Nephron progenitor cell (in vitro differentiated cells): ENCODE data around the gene KLHL33.
A peak's percentile ranks its signal among the peaks of the same experiment; 100 is the strongest.

Experiments
- DNase-seq: peaks from one replicate; pipeline ENCODE4 v3.0.0; 2021
- H3K27ac Mint-ChIP-seq: 2 replicates; pipeline ENCODE4 v1.8.0; 2021; ENCODE audit warnings: mild to moderate bottlenecking, moderate library complexity, mixed read lengths
- H3K27me3 Mint-ChIP-seq: 2 replicates; pipeline ENCODE4 v1.8.0; 2021; ENCODE audit warnings: mild to moderate bottlenecking, low read depth, mixed read lengths; ENCODE audit not compliant: poor library complexity
- H3K36me3 Mint-ChIP-seq: 2 replicates; pipeline ENCODE4 v1.8.0; 2021; ENCODE audit warnings: low read depth, mixed read lengths
- H3K4me1 Mint-ChIP-seq: 2 replicates; pipeline ENCODE4 v1.8.0; 2021; ENCODE audit warnings: mixed read lengths
- H3K4me3 Mint-ChIP-seq: 2 replicates; pipeline ENCODE4 v1.8.0; 2021; ENCODE audit warnings: mild to moderate bottlenecking, moderate library complexity, mixed read lengths
- H3K9me3 Mint-ChIP-seq: 2 replicates; pipeline ENCODE4 v1.8.0; 2021; ENCODE audit warnings: mild to moderate bottlenecking, moderate library complexity, mixed read lengths
- TF ChIP-seq, protein P1 (sequence below): fragments of 200-600 bp; sonication (generic); IDR thresholded peaks from 2 replicates; pipeline ENCODE4 v1.5.0; 2021; ENCODE audit warnings: antibody characterized with exemption

The KLHL33 gene

DNA sequence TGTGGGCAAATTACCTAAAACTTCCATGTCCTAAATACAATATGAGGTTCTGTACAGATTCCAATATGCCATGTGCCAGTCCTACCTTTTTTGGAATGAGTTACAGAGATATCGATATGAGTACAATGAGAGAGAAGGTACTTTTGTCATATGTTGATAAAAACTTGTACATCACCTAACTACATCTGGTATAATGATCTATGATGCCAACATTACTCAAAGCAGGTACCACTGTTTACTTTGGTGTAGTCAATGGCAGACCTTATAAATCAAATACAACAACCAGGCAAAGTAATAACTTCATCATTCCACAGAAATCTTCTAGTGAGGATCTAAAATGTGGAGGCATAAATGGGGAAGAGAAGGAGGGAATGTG lies 35.4 kb downstream of the KLHL33 start:
- DNase-seq = no peak
- Mint-ChIP-seq H3K36me3 (peaks cover 58% of the 10 kb centered on the region), H3K27me3 (no peaks in the 10 kb centered on the region), H3K9me3 (no peaks in the 10 kb centered on the region), H3K4me1 (no peaks in the 10 kb centered on the region), H3K27ac (peak overlapping the region; percentile 12), H3K4me3 (no peak overlapping the region)
- TF ChIP-seq, protein P1, sequence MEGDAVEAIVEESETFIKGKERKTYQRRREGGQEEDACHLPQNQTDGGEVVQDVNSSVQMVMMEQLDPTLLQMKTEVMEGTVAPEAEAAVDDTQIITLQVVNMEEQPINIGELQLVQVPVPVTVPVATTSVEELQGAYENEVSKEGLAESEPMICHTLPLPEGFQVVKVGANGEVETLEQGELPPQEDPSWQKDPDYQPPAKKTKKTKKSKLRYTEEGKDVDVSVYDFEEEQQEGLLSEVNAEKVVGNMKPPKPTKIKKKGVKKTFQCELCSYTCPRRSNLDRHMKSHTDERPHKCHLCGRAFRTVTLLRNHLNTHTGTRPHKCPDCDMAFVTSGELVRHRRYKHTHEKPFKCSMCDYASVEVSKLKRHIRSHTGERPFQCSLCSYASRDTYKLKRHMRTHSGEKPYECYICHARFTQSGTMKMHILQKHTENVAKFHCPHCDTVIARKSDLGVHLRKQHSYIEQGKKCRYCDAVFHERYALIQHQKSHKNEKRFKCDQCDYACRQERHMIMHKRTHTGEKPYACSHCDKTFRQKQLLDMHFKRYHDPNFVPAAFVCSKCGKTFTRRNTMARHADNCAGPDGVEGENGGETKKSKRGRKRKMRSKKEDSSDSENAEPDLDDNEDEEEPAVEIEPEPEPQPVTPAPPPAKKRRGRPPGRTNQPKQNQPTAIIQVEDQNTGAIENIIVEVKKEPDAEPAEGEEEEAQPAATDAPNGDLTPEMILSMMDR = no peak

DNA sequence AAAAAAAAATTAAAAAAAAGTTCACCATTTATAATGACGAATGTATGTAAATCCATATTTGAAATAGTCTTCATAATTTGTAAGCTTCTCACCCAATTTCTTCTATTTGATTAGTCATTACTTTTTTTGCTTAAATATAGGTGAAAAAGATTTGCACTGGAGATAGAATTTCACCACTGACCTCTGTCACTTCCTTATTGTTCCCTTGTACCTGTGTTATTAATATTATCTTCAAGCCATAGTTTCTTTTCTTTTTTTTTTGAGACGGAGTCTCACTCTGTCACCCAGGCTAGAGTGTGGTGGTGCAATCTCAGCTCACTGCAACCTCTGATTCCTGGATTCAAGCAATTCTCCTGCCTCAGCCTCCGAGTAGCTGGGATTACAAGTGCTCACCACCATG lies 38.5 kb downstream of the KLHL33 start:
- H3K4me1 Mint-ChIP-seq = no peaks in the 10 kb centered on the region
- H3K27me3 Mint-ChIP-seq = no peaks in the 10 kb centered on the region
- no peak overlapping the region for H3K27ac Mint-ChIP-seq
- TF ChIP-seq, protein P1 = no peak
- DNase-seq = no peak
- H3K36me3 Mint-ChIP-seq = peaks cover 49% of the 10 kb centered on the region
- no peak overlapping the region for H3K4me3 Mint-ChIP-seq
- H3K9me3 Mint-ChIP-seq = no peaks in the 10 kb centered on the region

DNA sequence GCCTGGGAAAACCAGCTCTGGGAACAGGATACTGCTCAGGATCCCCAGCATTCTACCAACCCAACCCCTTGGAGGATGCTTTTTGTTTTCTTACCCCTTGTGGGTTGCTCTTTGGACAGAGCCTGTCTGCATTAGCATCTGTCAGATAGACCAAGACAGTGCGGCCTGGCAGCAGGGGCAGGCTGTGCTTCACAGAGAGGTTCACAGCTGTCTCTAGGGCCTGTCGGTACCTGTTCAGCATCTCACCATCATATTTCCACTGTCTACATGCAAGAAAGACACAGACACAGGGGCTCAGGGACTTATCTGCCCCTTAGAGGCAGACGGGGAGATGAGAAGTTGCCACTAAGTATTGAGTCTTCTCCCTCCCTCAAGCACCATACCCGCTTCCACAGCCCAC lies 44.5 kb downstream of the KLHL33 start:
- Mint-ChIP-seq H3K4me1 (no peaks in the 10 kb centered on the region), H3K27ac (no peak overlapping the region)

DNA sequence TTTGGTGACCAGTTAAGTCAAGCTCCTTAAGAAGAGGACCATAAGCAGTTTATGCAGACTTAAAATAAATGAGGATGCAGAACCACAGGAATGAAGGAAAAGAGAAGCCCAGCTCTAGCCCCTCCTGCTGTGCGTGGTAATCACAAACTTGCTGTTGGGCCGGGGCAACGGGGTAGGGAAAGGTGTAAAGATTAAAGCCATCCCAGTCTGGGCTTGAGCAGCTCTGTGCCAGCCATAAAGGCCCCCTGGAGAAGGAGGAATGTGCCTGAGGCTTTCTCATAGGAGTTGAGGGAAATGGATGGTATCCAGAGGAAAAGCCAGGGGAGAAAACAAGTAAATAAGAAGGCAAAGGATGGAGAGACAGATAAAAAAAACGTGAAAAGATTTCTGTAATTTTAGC lies 47.8 kb downstream of the KLHL33 start:
- no peak for DNase-seq
- TF ChIP-seq, protein P1 = no peak
- peaks cover 44% of the 10 kb centered on the region for H3K36me3 Mint-ChIP-seq
- peak overlapping the region; percentile 56 for H3K27ac Mint-ChIP-seq
- no peaks in the 10 kb centered on the region for H3K27me3 Mint-ChIP-seq
- no peaks in the 10 kb centered on the region for H3K4me1 Mint-ChIP-seq
- H3K9me3 Mint-ChIP-seq = no peaks in the 10 kb centered on the region
- no peak overlapping the region for H3K4me3 Mint-ChIP-seq

More for the DNA sequence above, 44.5 kb downstream of the KLHL33 start:
- H3K4me3 Mint-ChIP-seq = no peak overlapping the region
- no peaks in the 10 kb centered on the region for H3K9me3 Mint-ChIP-seq
- DNase-seq = no peak
- no peaks in the 10 kb centered on the region for H3K27me3 Mint-ChIP-seq
- TF ChIP-seq, protein P1 = no peak
- H3K36me3 Mint-ChIP-seq = peaks cover 54% of the 10 kb centered on the region

DNA sequence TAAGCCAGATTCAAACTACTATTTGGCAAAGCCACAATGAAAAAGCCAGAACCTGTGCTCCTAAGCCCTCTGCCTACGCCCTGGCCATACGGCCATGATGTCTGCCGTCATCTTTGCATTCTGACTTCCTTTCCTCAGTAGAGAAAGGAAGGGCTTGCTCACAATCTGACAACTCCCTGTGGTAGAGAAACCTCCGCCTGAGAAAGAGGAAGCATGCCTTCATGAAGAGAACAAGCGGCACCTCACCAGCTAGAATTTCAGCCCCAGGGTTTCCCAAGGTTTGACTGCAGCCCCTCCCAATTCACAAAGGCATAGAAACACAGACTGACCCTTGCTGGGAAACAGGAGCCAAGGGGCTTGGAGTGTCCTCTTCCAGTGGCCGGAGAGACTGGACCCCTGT lies 48.4 kb downstream of the KLHL33 start:
- no peak overlapping the region for H3K27ac Mint-ChIP-seq
- H3K9me3 Mint-ChIP-seq = no peaks in the 10 kb centered on the region
- TF ChIP-seq, protein P1 = no peak
- no peaks in the 10 kb centered on the region for H3K4me1 Mint-ChIP-seq
- H3K36me3 Mint-ChIP-seq = peaks cover 41% of the 10 kb centered on the region
- no peak overlapping the region for H3K4me3 Mint-ChIP-seq
- no peaks in the 10 kb centered on the region for H3K27me3 Mint-ChIP-seq
- DNase-seq = no peak

DNA sequence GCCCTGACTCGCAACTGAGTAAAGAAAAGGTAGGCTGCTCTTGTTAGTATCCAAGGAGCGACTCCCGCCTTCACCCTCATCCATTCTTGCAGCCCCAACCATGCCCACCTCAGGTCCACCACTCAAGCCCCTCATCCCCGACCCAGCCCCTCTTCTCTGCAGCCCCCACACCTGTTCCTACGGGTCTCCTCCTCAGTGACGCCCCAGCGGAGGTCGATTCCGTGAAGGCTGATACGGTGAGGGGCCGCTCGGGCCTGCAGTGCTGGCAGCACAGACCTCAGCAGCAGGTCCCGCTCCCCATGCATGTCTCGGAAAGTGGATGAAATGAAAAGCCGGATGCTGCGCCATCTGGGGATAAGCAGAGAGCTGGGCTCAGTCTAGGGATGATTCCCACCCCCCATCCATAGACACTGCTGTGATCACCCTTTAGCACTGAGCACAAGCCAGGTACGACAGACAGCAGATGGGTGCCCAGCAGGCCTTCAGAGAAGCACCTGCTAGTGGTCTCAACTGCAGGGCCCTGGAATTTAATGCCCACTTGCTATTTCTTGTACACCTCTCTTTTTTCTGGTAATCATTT lies 49.6 kb downstream of the KLHL33 start:
- H3K9me3 Mint-ChIP-seq = no peaks in the 10 kb centered on the region
- peaks cover 39% of the 10 kb centered on the region for H3K36me3 Mint-ChIP-seq
- DNase-seq = no peak
- TF ChIP-seq, protein P1 = no peak
- no peak overlapping the region for H3K27ac Mint-ChIP-seq
- H3K4me1 Mint-ChIP-seq = peaks cover 7% of the 10 kb centered on the region
- no peak overlapping the region for H3K4me3 Mint-ChIP-seq
- H3K27me3 Mint-ChIP-seq = no peaks in the 10 kb centered on the region
